HL-60 (cell line): Measurements from ENCODE around the gene NT5C.

ENCODE experiments used
- DNase-seq, 2 experiments: peaks; one replicate each; pipeline ENCODE4 v3.0.0-alpha.2; 2010 to 2020; ENCODE audit warnings: low read depth in 1 of 2, low spot score in 1 of 2
- H3K27ac ChIP-seq: fragments of 250-450 bp; sonication (Bioruptor Pico); replicated peaks from 2 replicates; pipeline ENCODE4 v1.5.1; 2020; ENCODE audit warnings: mild to moderate bottlenecking, moderate library complexity
- H3K27me3 ChIP-seq: fragments of 250-450 bp; sonication (Bioruptor Pico); 2 replicates; pipeline ENCODE4 v1.5.1; 2021; ENCODE audit warnings: mild to moderate bottlenecking, moderate library complexity; ENCODE audit not compliant: insufficient read depth, poor library complexity, severe bottlenecking
- H3K4me3 ChIP-seq: replicated peaks from 2 replicates; pipeline ENCODE4 v1.5.1; 2011; ENCODE audit warnings: mild to moderate bottlenecking, control low read depth, low read length; ENCODE audit not compliant: insufficient read depth
- GABPA ChIP-seq: IDR thresholded peaks from 2 replicates; pipeline ENCODE4 v1.6.1; 2012; ENCODE audit warnings: low read depth
- POLR2AphosphoS5 ChIP-seq: IDR thresholded peaks from 2 replicates; pipeline ENCODE4 v1.6.1; 2012; ENCODE audit warnings: low read depth
- SPI1 ChIP-seq: IDR thresholded peaks from 2 replicates; pipeline ENCODE4 v1.6.1; 2012; ENCODE audit warnings: low read depth, mild to moderate bottlenecking, borderline replicate concordance
- TF ChIP-seq, protein P1 (sequence below): IDR thresholded peaks from 2 replicates; pipeline ENCODE4 v1.6.1; 2012; ENCODE audit warnings: low read depth; ENCODE audit not compliant: insufficient replicate concordance
- TF ChIP-seq, protein P2 (sequence below): IDR thresholded peaks from one replicate; pipeline ENCODE4 v1.5.1; 2011; ENCODE audit warnings: low read length, control low read depth, inconsistent platforms; ENCODE audit not compliant: insufficient read depth

The NT5C gene

GRCh38 chr17:75153780-75154194 lies 22.2 kb upstream of the NT5C start:
- Histone ChIP-seq H3K27ac (peak overlapping the region; percentile 81), H3K27me3 (no peaks in the 10 kb centered on the region), H3K4me3 (peak overlapping the region; percentile 73)
- TF ChIP-seq SPI1 (no peak), POLR2AphosphoS5 (no peak; the same call in 1 of the 2 replicates), GABPA (no peak)
- TF ChIP-seq, protein P1, sequence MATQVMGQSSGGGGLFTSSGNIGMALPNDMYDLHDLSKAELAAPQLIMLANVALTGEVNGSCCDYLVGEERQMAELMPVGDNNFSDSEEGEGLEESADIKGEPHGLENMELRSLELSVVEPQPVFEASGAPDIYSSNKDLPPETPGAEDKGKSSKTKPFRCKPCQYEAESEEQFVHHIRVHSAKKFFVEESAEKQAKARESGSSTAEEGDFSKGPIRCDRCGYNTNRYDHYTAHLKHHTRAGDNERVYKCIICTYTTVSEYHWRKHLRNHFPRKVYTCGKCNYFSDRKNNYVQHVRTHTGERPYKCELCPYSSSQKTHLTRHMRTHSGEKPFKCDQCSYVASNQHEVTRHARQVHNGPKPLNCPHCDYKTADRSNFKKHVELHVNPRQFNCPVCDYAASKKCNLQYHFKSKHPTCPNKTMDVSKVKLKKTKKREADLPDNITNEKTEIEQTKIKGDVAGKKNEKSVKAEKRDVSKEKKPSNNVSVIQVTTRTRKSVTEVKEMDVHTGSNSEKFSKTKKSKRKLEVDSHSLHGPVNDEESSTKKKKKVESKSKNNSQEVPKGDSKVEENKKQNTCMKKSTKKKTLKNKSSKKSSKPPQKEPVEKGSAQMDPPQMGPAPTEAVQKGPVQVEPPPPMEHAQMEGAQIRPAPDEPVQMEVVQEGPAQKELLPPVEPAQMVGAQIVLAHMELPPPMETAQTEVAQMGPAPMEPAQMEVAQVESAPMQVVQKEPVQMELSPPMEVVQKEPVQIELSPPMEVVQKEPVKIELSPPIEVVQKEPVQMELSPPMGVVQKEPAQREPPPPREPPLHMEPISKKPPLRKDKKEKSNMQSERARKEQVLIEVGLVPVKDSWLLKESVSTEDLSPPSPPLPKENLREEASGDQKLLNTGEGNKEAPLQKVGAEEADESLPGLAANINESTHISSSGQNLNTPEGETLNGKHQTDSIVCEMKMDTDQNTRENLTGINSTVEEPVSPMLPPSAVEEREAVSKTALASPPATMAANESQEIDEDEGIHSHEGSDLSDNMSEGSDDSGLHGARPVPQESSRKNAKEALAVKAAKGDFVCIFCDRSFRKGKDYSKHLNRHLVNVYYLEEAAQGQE, result no peak
- TF ChIP-seq, protein P2, sequence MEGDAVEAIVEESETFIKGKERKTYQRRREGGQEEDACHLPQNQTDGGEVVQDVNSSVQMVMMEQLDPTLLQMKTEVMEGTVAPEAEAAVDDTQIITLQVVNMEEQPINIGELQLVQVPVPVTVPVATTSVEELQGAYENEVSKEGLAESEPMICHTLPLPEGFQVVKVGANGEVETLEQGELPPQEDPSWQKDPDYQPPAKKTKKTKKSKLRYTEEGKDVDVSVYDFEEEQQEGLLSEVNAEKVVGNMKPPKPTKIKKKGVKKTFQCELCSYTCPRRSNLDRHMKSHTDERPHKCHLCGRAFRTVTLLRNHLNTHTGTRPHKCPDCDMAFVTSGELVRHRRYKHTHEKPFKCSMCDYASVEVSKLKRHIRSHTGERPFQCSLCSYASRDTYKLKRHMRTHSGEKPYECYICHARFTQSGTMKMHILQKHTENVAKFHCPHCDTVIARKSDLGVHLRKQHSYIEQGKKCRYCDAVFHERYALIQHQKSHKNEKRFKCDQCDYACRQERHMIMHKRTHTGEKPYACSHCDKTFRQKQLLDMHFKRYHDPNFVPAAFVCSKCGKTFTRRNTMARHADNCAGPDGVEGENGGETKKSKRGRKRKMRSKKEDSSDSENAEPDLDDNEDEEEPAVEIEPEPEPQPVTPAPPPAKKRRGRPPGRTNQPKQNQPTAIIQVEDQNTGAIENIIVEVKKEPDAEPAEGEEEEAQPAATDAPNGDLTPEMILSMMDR, result no peak
- no peak for DNase-seq

DNA sequence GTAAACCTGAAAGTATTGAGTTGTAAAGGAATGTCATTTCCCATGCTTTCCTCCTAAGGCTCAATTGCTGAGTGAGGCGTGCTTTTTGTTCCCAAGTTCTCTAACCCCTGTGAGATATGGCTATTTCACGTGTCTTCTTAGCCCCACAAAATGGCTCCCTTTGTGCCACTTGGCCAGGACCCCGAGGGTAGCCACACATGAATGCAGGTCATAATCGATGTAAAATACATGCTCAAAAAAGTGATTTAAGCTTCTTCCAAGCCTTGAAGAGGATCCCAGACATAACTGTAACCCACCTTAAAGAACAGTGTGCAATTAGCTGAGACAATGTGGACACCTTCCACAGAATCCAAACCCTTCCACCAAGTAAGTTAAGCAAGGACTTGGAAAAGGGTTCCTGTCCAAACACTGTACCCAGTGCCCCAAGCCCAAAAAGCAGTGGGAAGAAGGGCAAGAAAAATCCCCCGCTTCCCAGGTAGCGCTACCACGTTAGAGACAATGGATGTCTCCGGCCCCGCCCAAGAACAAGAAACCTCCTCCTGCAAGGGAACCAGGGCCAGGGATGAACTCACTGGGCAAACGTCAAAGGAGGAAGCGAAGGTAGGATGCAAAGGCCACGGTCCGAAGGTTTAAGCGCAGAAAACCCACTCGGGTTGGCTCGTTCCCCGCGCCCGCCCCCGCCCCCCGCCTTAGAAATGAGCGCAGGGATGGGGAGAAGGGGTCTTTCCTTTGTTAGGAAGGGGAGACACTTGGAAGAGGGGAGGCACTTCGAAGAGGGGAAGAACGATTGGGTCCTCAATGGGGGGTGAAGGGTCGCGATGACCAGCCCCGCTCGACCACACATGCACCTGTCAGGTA lies 21.6 kb upstream of the NT5C start:
- no peaks in the 10 kb centered on the region for H3K27me3 ChIP-seq
- H3K4me3 ChIP-seq, result peak overlapping the region; percentile 73
- H3K27ac ChIP-seq, result peak overlapping the region; percentile 81
- no peak for TF ChIP-seq GABPA
- peak; percentile 13; the same call in 1 of the 2 replicates for TF ChIP-seq SPI1
- DNase-seq, result peak in 1 of 2 experiments; percentile 71

- peak overlapping the region; percentile 81 for H3K27ac ChIP-seq
Measured at GRCh38 chr17:75152523-75152921, 21.0 kb upstream of the NT5C start.

More at GRCh38 chr17:75152523-75152921, 21.0 kb upstream of the NT5C start:
- Histone ChIP-seq H3K27me3 (no peaks in the 10 kb centered on the region), H3K4me3 (peak overlapping the region; percentile 73)
- no peak for DNase-seq
- TF ChIP-seq, protein P1, result no peak
- no peak for TF ChIP-seq GABPA
- no peak for TF ChIP-seq POLR2AphosphoS5
- TF ChIP-seq, protein P2, result no peak
- no peak for TF ChIP-seq SPI1
